Epithelial cell of esophagus (primary cell): ENCODE results near the gene LEF1.

Experiments
- DNase-seq: peaks from one replicate; pipeline ENCODE4 v3.0.0; 2010; ENCODE audit warnings: low read depth
- H3K4me3 ChIP-seq: 2 replicates; pipeline ENCODE4 v1.5.1; 2011; ENCODE audit warnings: mild to moderate bottlenecking, low read length, control low read depth
- TF ChIP-seq, protein P1 (sequence below): IDR thresholded peaks from 2 replicates; pipeline ENCODE4 v1.5.1; 2011; ENCODE audit warnings: low read depth, mild to moderate bottlenecking, low read length, control low read depth, inconsistent platforms; ENCODE audit not compliant: insufficient read depth; ENCODE audit errors: missing control alignments

LEF1 gene

DNA sequence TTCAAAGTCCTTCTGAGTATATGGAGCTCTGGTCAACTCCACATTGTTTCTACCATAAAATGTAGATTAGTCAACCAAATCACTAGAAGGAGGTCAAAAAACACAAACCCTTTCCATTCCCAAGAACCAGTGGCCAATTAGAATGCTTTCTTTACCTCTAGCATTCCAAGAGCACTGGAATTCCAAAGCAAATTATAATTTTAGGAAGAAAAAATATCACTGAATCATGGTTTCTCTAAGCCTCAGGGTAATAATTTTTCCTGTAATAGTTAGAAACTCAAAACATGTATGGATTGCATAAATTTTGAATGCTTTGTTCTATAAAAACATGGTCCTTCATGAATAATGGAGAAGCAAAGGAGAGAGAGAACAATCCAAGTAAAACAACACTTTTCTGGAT is 39.5 kb downstream of the LEF1 start:
- TF ChIP-seq, protein P1, sequence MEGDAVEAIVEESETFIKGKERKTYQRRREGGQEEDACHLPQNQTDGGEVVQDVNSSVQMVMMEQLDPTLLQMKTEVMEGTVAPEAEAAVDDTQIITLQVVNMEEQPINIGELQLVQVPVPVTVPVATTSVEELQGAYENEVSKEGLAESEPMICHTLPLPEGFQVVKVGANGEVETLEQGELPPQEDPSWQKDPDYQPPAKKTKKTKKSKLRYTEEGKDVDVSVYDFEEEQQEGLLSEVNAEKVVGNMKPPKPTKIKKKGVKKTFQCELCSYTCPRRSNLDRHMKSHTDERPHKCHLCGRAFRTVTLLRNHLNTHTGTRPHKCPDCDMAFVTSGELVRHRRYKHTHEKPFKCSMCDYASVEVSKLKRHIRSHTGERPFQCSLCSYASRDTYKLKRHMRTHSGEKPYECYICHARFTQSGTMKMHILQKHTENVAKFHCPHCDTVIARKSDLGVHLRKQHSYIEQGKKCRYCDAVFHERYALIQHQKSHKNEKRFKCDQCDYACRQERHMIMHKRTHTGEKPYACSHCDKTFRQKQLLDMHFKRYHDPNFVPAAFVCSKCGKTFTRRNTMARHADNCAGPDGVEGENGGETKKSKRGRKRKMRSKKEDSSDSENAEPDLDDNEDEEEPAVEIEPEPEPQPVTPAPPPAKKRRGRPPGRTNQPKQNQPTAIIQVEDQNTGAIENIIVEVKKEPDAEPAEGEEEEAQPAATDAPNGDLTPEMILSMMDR, result no peak
- no peak overlapping the region for H3K4me3 ChIP-seq
- DNase-seq, result no peak

- no peak overlapping the region for H3K4me3 ChIP-seq
- DNase-seq, result no peak
- TF ChIP-seq, protein P1, result no peak
These were observed 41.9 kb downstream of the LEF1 start for GRCh38 chr4:108126806-108127205.

GRCh38 chr4:108120789-108121188 is 47.9 kb downstream of the LEF1 start:
- TF ChIP-seq, protein P1, result no peak
- H3K4me3 ChIP-seq, result no peak overlapping the region
- no peak for DNase-seq

- H3K4me3 ChIP-seq, result no peak overlapping the region
- no peak for DNase-seq
- TF ChIP-seq, protein P1, result no peak
These were observed 49.4 kb downstream of the LEF1 start for GRCh38 chr4:108119199-108119800.

GRCh38 chr4:108118505-108118904 is 50.2 kb downstream of the LEF1 start:
- TF ChIP-seq, protein P1, result peak; percentile 24
- peak; percentile 67 for DNase-seq
- H3K4me3 ChIP-seq, result no peak overlapping the region

DNA sequence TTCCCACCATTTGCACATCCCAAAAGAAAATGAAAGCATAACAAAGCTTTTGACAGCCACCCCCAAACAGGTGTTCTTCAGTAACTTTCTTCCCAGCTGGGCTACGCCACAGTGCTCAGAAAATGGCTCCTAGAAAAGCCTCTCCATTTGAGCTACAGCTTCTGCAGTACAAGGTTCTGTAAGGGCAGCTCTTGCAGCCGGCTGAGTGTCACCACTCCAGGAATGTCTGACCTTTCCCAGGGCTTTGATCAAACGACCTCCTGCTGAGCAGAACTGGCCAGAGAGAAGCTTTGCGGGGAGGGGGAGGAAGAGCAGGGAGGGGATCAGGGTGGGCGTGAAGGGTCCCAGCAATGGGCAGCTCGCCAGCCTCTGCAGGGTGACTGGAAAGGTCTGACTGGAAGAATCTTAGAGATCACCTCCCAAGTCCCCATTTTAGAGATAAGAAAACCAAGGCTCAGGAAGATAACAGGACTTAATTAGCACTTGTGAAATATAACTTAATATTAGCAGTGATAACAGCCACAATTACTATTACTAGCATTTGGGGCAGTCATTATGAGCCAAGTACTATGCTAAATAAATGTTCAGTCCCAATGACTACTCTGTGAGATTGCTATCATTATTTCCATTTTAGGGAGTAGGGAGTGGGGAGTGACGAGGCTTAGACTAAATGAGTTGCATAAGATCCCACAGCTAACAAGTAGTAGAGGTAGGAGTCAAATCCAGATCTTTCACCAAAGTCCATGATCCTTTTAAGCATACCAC is 51.1 kb downstream of the LEF1 start:
- H3K4me3 ChIP-seq, result no peak overlapping the region

More for the DNA sequence above, 51.1 kb downstream of the LEF1 start:
- DNase-seq, result no peak
- TF ChIP-seq, protein P1, result no peak
